ENCODE results near the gene SPATA2L. TPM values are rescaled to one million over a fixed set of nuclear protein-coding genes. Genes with fewer than 3 reads are reported as not detected.

Gene SPATA2L
- total and polyA plus RNA-seq, 9 donors: 1.5 to 4.1 (median 2.6) TPM

DNA sequence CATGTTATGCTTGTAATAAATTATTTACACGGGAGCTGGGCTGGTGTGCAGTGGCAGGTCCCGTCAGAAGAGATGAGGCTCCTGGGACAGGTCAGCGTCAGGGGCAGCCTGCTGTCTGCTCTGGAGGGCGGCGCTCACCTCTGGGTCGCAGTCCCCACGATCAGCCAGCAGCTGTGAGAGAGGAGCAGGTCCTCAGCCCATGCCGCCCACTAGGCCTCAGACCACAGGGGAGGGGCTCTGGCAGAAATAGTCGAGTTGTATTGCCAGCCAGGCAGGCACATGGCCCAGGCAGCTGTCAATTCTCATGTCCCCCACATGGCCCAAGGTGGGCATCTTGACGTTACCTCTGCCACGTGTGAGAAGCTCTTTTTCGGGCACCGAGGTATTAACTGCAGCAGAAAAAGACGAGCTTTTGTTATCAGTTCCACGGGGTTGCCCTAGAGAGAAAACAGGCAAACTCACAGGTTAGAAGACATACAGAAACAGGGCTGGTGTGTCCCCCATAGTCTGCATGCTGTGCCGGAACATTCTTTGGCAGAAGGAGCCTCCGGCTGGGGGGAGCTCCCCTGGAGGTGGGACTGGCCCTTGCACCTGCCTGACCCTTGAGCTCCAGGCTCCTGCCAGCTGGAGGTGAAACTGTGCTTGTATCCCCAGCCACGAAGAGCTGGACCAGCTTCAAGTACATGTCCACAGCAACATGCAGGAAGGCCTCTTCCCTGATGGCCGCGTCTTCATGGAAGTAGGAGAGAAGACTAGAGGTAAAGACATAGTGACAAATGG is 37.2 kb upstream of the SPATA2L start:
- H3K27ac ChIP-seq (ENCODE audit: low read length): no peak overlapping the region
- no peaks in the 10 kb centered on the region for H3K4me1 ChIP-seq (ENCODE audit: control insufficient read depth, insufficient read depth, low read length)
- H3K4me3 ChIP-seq (ENCODE audit: low read length): no peak overlapping the region
- no peak for DNase-seq
- 73% methylated on average over 20 of the region's 20 CpGs for WGBS (ENCODE audit: insufficient coverage)
- peaks cover 81% of the 10 kb centered on the region for H3K36me3 ChIP-seq (ENCODE audit: control insufficient read depth, insufficient read depth, low read length)
- no peaks in the 10 kb centered on the region for H3K9me3 ChIP-seq (replicated peaks; ENCODE audit: control insufficient read depth, low read depth, low read length)
- H3K27me3 ChIP-seq (ENCODE audit: control insufficient read depth, insufficient read depth, low read length): no peaks in the 10 kb centered on the region

DNA sequence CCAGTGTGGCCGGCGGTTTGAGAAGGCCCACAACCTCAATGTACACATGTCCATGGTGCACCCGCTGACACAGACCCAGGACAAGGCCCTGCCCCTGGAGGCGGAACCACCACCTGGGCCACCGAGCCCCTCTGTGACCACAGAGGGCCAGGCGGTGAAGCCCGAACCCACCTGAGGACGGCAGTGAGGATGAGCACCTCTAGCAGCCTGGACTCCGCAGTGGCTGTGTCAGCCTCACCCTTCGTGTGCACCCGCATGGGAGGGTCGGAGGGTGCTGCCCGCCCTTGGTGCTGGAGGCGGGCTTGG is 36.5 kb upstream of the SPATA2L start:
- no peaks in the 10 kb centered on the region for H3K9me3 ChIP-seq (replicated peaks; ENCODE audit: control insufficient read depth, low read depth, low read length)
- peaks cover 85% of the 10 kb centered on the region for H3K36me3 ChIP-seq (ENCODE audit: control insufficient read depth, insufficient read depth, low read length)
- H3K4me1 ChIP-seq (ENCODE audit: control insufficient read depth, insufficient read depth, low read length): no peaks in the 10 kb centered on the region
- no peak overlapping the region for H3K4me3 ChIP-seq (ENCODE audit: low read length)
- 91% methylated on average over 13 of the region's 14 CpGs for WGBS (ENCODE audit: insufficient coverage)
- H3K27ac ChIP-seq (ENCODE audit: low read length): no peak overlapping the region
- no peaks in the 10 kb centered on the region for H3K27me3 ChIP-seq (ENCODE audit: control insufficient read depth, insufficient read depth, low read length)
- DNase-seq: no peak

DNA sequence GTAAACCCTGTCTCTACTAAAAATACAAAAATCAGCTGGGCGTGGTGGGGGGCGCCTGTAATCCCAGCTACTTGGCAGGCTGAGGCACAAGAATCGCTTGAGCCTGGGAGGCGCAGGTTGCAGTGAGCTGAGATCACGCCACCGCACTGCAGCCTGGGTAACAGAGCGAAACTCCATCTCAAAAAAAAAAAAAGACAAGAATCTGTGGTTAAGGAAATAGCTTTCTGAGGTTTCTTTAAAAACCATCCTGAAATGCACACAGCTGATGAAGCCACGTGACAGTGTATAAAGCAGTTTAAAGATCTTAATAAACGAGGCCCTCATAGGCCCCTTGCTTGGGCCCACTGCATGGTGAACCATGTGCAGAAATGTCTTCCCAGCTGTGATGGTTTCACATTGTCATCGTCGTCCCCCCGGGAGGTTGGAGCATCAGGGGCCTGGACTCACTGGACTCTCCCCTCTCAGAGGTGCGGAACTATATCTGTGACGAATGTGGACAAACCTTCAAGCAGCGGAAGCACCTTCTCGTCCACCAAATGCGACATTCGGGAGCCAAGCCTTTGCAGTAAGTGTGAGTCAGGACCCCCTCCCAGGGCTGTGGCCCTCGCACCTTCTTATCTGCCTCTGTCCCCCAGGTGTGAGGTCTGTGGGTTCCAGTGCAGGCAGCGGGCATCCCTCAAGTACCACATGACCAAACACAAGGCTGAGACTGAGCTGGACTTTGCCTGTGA is 36.0 kb upstream of the SPATA2L start:
- H3K4me3 ChIP-seq (ENCODE audit: low read length): no peak overlapping the region
- H3K9me3 ChIP-seq (replicated peaks; ENCODE audit: control insufficient read depth, low read depth, low read length): no peaks in the 10 kb centered on the region
- DNase-seq: no peak
- H3K27ac ChIP-seq (ENCODE audit: low read length): no peak overlapping the region
- 86% methylated on average over 14 of the region's 20 CpGs for WGBS (ENCODE audit: insufficient coverage)
- H3K27me3 ChIP-seq (ENCODE audit: control insufficient read depth, insufficient read depth, low read length): no peaks in the 10 kb centered on the region
- peaks cover 90% of the 10 kb centered on the region for H3K36me3 ChIP-seq (ENCODE audit: control insufficient read depth, insufficient read depth, low read length)
- H3K4me1 ChIP-seq (ENCODE audit: control insufficient read depth, insufficient read depth, low read length): no peaks in the 10 kb centered on the region

DNA sequence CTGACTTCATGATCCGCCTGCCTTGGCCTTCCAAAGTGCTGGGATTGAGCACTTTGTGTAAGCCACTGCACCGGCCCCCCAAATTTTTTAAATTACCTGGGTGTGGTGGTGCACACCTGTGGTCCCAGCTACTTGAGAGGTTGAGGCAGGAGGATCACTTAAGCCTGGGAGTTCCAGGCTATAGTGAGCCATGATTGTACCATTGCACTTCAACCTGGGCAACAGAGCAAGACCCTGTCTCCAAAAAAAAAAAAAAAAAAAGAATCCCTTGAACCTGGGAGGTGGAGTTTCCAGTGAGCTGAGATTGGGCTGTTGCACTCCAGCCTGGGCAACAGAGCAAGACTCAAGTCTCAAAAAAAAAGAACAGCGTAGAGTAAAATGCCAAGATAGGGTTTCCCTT is 35.0 kb upstream of the SPATA2L start:
- no peak overlapping the region for H3K27ac ChIP-seq (ENCODE audit: low read length)
- H3K4me1 ChIP-seq (ENCODE audit: control insufficient read depth, insufficient read depth, low read length): no peaks in the 10 kb centered on the region
- DNase-seq: no peak
- H3K27me3 ChIP-seq (ENCODE audit: control insufficient read depth, insufficient read depth, low read length): no peaks in the 10 kb centered on the region
- no peaks in the 10 kb centered on the region for H3K9me3 ChIP-seq (replicated peaks; ENCODE audit: control insufficient read depth, low read depth, low read length)
- H3K36me3 ChIP-seq (ENCODE audit: control insufficient read depth, insufficient read depth, low read length): peaks cover 91% of the 10 kb centered on the region
- no peak overlapping the region for H3K4me3 ChIP-seq (ENCODE audit: low read length)
- WGBS (ENCODE audit: insufficient coverage): 74% methylated on average over 3 of the region's 3 CpGs

DNA sequence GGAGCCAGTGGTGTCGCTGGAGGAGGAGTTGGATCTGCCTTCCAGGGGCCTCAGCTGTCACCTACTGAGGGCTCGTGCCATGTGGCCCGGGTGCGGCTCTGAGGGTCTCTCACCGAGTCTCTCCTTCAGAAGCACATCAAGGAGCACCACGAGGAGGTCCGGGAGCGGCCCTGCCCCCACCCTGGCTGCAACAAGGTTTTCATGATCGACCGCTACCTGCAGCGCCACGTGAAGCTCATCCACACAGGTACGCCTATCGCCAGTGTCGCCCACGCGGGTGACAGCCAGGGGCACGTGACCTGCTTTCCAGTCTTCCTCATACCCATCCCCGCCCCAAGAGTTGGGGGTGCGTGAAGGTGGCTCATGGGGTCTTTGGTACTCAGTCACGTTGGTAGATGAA is 32.3 kb upstream of the SPATA2L start:
- no peak for DNase-seq
- no peak overlapping the region for H3K27ac ChIP-seq (ENCODE audit: low read length)
- no peaks in the 10 kb centered on the region for H3K9me3 ChIP-seq (replicated peaks; ENCODE audit: control insufficient read depth, low read depth, low read length)
- H3K4me3 ChIP-seq (ENCODE audit: low read length): no peak overlapping the region
- peaks cover 97% of the 10 kb centered on the region for H3K36me3 ChIP-seq (ENCODE audit: control insufficient read depth, insufficient read depth, low read length)
- H3K4me1 ChIP-seq (ENCODE audit: control insufficient read depth, insufficient read depth, low read length): peaks cover 8% of the 10 kb centered on the region
- H3K27me3 ChIP-seq (ENCODE audit: control insufficient read depth, insufficient read depth, low read length): no peaks in the 10 kb centered on the region
- 95% methylated on average over 20 of the region's 21 CpGs for WGBS (ENCODE audit: insufficient coverage)

DNA sequence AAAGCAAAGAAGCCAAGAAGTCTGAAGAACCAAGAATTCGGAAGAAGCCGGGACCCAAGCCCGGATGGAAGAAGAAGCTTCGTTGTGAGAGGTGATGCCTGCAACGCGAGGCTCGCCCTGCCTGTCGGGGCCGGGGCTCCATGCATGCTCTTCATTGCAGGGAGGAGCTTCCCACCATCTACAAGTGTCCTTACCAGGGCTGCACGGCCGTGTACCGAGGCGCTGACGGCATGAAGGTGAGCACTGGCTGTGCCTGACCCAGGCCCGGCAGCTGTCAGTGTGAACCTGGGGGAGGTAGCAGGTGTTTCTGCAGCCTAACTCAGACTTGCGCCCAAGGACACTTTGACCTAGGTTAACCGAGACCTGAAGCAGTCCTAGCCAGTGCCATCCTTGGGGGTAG is 31.8 kb upstream of the SPATA2L start:
- H3K9me3 ChIP-seq (replicated peaks; ENCODE audit: control insufficient read depth, low read depth, low read length): no peaks in the 10 kb centered on the region
- no peaks in the 10 kb centered on the region for H3K27me3 ChIP-seq (ENCODE audit: control insufficient read depth, insufficient read depth, low read length)
- DNase-seq: no peak
- H3K27ac ChIP-seq (ENCODE audit: low read length): no peak overlapping the region
- H3K4me1 ChIP-seq (ENCODE audit: control insufficient read depth, insufficient read depth, low read length): peaks cover 8% of the 10 kb centered on the region
- H3K4me3 ChIP-seq (ENCODE audit: low read length): no peak overlapping the region
- 87% methylated on average over 13 of the region's 17 CpGs for WGBS (ENCODE audit: insufficient coverage)
- peaks cover 94% of the 10 kb centered on the region for H3K36me3 ChIP-seq (ENCODE audit: control insufficient read depth, insufficient read depth, low read length)

DNA sequence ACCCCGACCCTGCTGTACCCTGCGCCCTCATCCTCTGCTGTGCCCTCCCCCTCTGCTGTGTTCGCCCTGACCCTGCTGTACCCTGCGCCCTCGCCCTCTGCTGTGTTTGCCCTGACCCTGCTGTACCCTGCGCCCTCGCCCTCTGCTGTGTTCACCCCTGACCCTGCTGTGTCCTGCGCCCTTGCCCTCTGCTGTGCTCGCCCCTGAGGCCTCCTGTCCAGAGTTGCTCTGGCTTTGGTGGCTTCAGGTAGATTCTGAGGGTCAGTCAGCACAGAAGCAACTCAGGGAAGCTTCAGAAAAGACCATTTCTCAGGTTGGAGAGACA is 31.4 kb upstream of the SPATA2L start:
- 96% methylated on average over 7 of the region's 9 CpGs for WGBS (ENCODE audit: insufficient coverage)
- no peak for DNase-seq
- H3K9me3 ChIP-seq (replicated peaks; ENCODE audit: control insufficient read depth, low read depth, low read length): no peaks in the 10 kb centered on the region
- no peak overlapping the region for H3K4me3 ChIP-seq (ENCODE audit: low read length)
- H3K4me1 ChIP-seq (ENCODE audit: control insufficient read depth, insufficient read depth, low read length): peaks cover 8% of the 10 kb centered on the region
- no peak overlapping the region for H3K27ac ChIP-seq (ENCODE audit: low read length)
- H3K36me3 ChIP-seq (ENCODE audit: control insufficient read depth, insufficient read depth, low read length): peaks cover 94% of the 10 kb centered on the region
- H3K27me3 ChIP-seq (ENCODE audit: control insufficient read depth, insufficient read depth, low read length): no peaks in the 10 kb centered on the region

DNA sequence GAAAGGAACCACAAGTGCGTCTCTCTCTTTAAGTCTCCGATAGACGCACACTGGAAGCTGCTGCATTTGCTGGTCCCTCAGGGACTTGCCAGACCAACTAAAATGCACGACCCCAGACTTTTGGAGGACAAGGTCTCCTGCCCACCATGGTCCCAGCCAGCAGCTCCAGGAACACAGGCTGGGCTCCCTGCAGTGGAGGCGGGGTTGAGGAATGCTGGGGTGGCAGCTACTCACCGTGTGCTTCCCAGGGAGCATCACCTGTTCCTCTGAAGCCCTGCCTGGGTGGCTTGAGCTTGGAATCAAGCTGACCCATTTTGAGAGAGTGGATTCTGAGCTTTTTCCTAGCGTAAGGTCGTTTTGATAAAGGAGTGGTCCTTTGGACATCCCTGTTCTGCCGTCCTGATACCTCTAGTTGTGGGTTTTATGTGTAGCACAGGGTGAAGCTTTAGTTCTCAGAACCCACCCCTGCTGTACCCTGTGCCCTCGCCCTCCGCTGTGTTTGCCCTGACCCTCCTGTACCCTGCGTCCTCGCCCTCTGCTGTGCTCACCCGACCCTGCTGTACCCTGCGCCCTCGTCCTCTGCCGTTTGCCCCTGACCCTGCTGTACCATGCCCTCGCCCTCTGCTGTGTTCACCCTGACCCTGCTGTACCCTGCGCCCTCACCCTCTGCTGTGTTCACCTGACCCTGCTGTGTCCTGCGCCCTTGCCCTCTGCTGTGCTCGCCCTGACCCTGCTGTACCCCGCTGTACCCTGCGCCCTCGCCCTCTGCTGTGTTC is 30.8 kb upstream of the SPATA2L start:
- no peaks in the 10 kb centered on the region for H3K27me3 ChIP-seq (ENCODE audit: control insufficient read depth, insufficient read depth, low read length)
- H3K27ac ChIP-seq (ENCODE audit: low read length): no peak overlapping the region
- DNase-seq: no peak
- H3K4me1 ChIP-seq (ENCODE audit: control insufficient read depth, insufficient read depth, low read length): peaks cover 8% of the 10 kb centered on the region
- H3K4me3 ChIP-seq (ENCODE audit: low read length): no peak overlapping the region
- H3K36me3 ChIP-seq (ENCODE audit: control insufficient read depth, insufficient read depth, low read length): peaks cover 93% of the 10 kb centered on the region
- WGBS (ENCODE audit: insufficient coverage): 89% methylated on average over 21 of the region's 24 CpGs
- no peaks in the 10 kb centered on the region for H3K9me3 ChIP-seq (replicated peaks; ENCODE audit: control insufficient read depth, low read depth, low read length)

DNA sequence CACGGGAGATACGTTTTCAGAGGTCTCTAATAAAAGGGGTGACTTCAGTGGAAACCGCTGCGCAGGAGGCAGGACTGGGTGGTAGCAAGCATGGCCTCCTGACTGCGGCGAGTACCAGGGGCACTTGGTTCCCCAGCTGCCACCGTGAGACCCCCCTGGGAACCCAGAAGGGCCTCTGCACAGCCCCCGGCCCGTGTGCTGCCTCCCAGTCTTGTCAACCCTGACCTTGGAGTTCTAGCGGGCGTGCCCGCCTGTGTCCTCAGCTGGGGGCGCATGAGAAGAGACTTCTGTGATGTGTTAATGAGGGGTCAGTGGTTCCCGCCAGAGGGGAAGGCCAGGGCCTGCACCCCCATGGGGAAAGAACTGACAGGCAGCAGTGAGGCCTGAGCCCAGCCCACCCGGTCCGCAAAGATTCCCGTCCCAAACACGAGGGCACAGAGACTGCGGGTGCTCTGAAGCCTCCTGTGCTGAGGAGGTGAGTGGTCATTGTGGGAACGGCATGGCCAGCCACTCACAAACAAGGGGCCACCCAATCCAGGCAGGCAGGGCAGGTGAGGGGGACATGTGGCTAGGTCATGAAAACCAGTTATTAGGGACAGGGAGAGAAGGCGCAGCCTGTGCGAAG is 29.2 kb upstream of the SPATA2L start:
- 69% methylated on average over 20 of the region's 22 CpGs for WGBS (ENCODE audit: insufficient coverage)

More for the DNA sequence above, 29.2 kb upstream of the SPATA2L start:
- Histone ChIP-seq H3K27me3 (ENCODE audit: control insufficient read depth, insufficient read depth, low read length) (no peaks in the 10 kb centered on the region), H3K36me3 (ENCODE audit: control insufficient read depth, insufficient read depth, low read length) (peaks cover 88% of the 10 kb centered on the region), H3K9me3 (replicated peaks; ENCODE audit: control insufficient read depth, low read depth, low read length) (no peaks in the 10 kb centered on the region), H3K4me1 (ENCODE audit: control insufficient read depth, insufficient read depth, low read length) (peaks cover 8% of the 10 kb centered on the region), H3K4me3 (ENCODE audit: low read length) (no peak overlapping the region), H3K27ac (ENCODE audit: low read length) (no peak overlapping the region)
- DNase-seq: no peak
